ENCODE data around the gene SH3PXD2A.

SH3PXD2A gene

DNA sequence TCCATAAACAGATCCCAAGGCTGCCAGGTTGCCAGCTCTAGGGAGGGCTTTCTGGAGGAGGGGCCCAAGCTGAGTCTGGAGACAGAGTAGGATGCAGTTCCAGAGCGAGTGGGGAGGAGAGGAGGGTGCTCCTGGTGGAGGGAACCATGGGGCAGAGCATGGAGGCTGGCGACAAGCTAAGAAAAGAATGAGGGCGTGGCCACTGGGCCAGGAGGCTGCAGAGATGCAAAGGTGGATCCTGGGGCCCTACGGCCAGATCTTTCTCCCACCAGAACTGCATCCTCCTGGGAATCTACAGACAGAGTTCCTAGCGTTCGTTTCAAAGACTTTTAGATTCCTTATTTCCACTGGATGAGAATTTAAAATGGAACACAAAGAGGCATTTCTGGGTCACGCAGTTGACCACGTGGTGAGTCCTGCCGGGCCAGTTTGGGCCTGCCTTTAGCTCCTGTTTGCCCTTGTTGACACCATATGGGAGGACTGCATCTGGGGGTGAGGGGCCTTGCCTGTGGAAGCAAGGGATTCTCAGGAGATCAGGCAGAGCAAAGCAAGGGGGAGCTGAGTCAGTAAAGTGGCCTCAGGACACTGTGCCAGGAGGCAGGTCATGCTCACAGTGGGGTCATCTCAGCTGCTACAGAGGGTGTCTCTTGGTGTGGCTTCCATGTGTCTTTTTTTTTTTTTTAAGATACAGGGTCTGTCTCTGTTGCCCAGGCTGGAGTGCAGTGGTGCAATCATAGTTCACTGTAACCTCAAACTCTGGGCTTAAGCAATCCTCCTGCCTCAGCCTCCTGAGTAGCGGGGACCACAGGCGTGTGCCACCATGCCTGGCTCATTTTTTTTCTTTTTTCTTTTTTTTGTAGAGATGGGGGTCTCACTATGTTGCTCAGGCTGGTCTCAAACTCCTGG, 137.8 kb downstream of the SH3PXD2A start:
- no peak for DNase-seq

DNA sequence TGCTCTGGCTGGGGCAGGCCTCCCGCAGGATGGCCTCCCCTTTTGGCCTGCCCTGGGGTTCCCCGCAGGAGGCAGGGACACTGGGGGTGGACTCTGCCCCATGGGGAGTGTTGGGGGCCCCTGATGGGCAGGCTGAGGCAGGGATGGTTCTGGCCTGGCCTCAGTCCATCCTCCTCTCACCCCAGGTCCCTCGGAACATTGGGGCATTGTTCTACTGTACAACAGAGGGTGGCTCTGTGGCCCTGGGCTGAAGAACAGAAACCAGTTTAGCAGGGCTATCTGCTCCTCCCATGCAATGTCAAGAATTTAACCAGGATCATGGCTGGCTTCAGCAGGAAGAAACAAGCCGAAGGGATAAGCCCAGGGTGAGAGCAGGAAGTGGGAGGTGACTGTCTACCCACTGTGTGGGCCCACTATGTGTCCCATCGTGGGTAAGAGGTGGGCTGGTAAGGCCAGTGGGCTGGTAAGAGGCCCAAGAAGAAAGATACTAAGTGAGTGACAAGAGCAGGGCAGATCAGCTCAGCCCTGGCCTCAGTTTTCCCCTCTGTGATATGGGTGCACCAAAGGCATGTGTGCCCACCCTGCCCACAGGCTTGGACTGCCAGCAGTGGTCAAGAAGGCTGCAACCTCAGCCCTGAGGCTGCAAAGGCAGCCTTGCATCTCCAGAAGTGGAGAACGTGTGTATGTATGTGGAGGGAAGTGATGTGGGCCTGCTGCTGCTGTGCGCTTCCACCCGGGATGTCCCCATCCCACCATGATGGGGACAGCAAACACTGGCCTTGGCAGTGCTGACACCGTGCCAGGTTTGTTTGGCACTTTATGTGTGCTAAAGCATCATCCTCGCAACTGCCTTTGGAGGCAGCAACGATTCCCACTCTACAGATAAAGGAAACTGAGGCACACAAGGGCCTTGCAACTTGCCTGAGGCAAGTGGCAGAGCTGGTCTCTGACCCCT, 138.9 kb downstream of the SH3PXD2A start:
- DNase-seq, result no peak

GRCh38 chr10:103715430-103715829, 139.9 kb downstream of the SH3PXD2A start:
- no peak for DNase-seq

DNA sequence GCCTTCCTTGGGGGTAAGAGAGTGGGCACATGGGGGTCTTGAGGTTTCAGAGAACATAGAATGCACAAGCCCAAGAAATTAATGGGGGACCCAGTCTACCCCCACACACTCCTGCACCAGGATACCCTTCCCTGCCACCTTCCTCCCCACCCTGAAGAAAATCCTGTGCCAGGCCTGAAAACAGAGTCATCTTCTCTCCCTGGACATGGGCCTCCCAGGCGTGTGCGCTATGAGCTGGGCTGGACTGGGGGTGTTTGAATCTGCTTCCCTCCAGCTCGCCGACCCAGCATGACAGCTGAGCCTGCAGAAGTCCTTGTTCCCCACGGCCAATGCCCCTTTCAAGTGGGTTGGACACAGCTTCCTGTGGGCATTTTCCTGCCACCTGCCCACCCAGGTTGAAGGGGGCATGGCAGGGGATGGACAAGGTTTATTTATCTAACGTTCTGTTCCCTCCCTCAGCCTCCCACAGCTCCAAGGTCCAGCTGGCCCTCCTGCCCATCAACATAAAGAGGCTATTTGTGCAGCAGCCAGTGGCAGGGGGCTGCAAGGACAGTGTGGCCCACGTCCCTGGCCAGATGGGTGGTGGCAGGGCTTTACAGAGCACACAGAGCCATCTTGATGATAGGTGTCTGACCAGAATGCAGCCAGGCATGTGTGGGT, 141.0 kb downstream of the SH3PXD2A start:
- no peak for DNase-seq

GRCh38 chr10:103713676-103714075, 141.7 kb downstream of the SH3PXD2A start:
- DNase-seq, result no peak

- peak; percentile 62 for DNase-seq
Observed at GRCh38 chr10:103712898-103713498, 142.4 kb downstream of the SH3PXD2A start.

- DNase-seq, result no peak
Observed at GRCh38 chr10:103712146-103712545, 143.2 kb downstream of the SH3PXD2A start.

DNA sequence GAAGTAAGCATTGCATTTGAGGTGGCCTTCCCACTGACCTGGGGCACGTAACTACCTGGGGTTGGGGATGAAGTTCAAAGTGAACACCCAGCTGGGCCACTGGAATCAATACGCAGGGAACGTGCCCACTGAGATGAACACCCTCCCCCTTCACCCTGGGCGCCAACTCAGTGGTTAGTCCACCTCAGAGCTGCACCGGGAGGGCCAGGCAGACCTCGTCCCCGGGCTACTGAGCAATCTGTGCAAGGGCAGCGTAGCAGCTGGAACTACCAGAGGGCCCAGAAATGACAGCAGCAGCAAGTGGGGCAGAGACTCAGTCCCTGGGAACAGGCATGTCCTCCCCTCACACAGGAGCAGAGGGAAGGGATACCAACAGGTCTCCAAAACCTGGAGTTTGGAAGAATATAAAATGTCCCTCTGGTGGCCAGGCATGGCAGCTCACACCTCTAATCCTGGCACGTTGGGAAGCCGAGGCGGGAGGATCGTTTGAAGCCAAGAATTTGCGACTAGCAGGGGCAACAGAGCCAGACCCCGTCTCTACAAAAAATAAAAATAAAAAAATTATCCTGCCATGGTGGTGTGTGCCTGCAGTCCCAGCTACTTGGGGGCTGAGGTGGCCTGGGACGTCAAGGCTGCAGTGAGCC, 143.9 kb downstream of the SH3PXD2A start:
- no peak for DNase-seq

DNA sequence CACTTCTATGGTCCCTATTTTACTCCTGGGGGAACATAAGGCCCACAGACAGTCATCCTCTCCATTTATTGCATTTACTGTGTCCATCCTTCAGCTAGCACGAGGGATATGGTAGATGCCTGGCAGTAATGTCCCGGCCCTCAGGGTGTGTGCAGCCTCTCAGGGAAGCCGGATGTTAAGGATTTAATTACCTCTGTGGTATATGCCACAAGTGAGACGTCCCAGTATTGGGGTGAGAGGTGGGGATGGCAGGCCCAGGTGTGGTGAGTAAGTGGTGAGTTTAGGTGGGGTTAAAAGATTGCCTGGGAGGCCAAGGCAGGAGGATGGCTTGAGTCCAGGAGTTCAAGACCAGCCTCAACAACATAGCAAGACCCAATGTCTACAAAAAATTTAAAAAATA, 144.9 kb downstream of the SH3PXD2A start:
- no peak for DNase-seq

DNA sequence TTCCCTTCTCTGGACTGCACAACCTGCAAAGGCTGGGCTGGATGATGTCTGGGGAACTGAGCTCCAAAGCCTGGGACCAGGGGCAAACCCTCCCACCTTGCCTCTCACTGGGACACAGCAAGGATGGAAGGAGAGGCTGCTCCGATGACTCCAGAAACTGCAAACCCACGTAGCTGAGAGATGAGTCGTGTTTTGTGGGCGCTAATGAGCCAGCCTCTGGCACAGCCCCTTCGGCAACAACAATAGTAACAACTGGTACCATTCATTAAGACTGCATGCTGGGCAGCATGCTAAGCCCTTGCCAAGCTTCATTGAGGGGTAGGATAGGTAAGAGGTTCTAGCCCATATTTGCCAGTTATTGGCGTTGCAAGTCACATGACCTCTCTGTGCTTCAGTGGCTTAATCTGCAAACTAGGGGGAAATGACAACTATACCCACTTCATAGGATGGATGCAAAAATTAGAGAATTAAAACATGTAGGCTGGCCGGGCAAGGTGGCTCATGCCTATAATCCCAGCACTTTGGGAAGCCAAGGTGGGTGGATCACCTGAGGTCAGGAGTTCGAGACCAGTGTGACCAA, 145.9 kb downstream of the SH3PXD2A start:
- no peak for DNase-seq

GRCh38 chr10:103708627-103709288, 146.6 kb downstream of the SH3PXD2A start:
- DNase-seq, result no peak

- no peak for DNase-seq
Observed at GRCh38 chr10:103707956-103708626, 147.3 kb downstream of the SH3PXD2A start.

GRCh38 chr10:103706762-103707161, 148.6 kb downstream of the SH3PXD2A start:
- no peak for DNase-seq

DNA sequence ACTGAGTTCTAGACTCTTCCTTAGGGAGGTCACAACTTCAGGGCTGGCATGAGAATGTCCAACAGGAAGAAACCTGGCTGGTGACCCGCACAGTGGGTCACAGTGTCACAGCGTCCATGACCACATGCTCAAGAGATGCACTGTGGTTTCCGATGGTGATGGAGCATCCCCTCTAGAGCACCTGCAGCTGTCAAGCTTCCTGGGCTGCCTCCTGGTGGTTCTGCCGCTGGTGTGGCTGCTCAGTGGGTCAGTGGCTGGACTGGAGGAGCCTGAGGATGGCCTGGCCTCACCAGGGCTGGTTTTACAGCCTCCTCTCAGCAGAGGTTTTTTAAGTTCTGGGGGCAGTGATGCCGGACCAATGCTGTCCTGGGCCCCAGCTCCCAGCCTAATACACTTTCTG, 149.3 kb downstream of the SH3PXD2A start:
- DNase-seq, result no peak

DNA sequence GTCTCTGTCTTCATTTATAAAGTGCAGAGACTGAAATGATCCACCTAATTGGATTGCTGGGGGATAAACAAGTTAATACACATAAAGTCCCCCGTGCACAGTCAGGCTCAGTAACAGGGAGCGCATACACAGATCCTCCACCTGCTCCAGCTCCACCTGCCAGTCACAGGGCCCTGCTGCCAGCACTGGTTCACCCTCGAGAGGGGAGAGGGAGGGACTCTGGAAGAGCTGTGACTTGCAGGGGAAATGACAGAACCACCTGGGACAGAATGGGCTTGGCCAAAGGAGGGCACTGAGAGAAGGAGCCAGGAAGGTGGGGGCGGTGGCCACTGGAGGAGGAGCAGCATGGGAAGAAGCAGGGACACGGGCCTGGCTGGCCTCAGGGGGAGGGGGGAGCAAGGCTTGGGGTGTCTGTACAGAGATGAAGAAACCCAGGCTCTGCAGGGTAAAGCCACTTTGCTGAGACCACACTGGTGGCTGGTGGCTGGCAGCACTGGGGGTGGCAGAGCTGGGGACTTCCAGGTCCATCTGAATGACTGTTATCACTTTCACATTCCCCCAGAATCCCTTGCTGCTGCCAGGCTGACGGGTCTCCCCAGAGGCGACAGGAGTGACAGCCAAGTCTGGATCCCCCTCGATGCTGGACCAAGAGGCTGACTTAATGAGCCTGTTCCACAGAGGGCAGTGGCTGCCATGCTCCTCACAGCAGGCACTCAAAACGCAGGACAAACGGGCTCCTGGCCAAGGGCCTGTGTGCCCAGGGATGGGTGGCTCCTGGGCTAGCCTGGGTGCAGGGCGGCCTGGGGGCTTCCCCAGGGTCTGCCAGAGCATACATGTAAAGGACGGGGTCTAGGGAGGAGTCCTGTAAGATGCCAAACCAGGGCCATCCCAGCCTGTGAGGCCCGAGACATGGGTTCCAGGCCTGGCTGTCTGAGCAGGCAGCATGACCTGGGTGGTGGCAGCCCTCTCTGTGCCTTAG, 151.1 kb downstream of the SH3PXD2A start:
- DNase-seq, result no peak

GRCh38 chr10:103701380-103702222, 153.8 kb downstream of the SH3PXD2A start:
- no peak for DNase-seq

- no peak for DNase-seq
Observed at GRCh38 chr10:103700436-103700715, 155.0 kb downstream of the SH3PXD2A start.

DNA sequence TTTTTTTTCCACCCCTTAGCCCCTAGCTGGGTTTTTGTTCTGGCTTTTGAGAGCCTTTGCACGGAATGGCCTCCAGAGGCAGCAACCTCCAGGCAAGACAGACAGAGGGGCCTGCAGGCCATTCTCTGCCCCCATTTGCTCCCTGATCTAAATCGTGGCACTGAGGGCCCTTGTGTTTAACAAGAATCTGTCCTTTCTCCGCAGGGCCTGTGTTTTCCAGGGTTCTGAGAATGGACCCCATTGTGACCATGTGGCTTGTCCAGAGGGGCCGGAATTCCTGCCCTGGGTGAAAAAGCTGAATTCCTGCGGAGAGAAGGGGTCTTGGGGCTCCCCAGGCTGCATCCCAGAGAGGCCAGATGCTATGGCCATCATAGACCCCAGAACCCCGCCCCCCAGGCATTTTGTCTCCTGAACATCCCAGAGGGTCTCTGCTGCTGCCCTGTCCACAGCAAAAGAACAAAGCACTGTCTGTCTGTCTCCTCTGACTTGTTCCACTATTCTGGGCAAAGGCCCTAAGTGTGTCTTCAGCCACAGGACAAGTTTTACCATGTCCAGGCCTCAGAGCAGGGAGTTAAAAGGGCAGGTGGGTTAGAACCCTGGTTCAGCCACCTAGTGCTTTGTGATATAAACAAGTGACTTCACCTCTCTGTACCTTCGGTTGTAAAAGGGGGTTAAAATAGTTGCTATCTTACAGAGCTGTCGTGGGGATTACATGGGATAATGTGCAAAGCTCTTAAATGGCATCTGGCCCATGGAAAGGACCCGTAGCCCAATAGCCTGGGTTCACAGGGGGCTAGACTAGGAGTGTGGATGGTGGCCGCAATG, 155.6 kb downstream of the SH3PXD2A start:
- DNase-seq, result no peak
